Endometrial microvascular endothelial cells (primary cell): ENCODE results near the gene CD209. TPM values are rescaled to one million over a fixed set of nuclear protein-coding genes. Genes with fewer than 3 reads are reported as not detected.

Source experiments
- in situ Hi-C: cut with HindIII; loops from 2 replicates; pipeline ENCODE4 v1.10.0; 2017; ENCODE audit warnings: low sequenced_read_pairs, low pct_unique_long_range_greater_than_20kb; ENCODE audit errors: inconsistent ontology term
- total RNA-seq: library from RNA; depleted of rRNA; stranded (reverse); fragments of >200 nt; gene quantifications from one replicate; pipeline ENCODE4 v1.2.3, GENCODE V29; 2015; ENCODE audit errors: inconsistent ontology term

CD209 gene
- total RNA-seq, 1 donor from 2014 or later = not detected

GRCh38 chr19:7742575-7742974 is 4.8 kb downstream of the CD209 start:
- in situ Hi-C loops = no loop called here

DNA sequence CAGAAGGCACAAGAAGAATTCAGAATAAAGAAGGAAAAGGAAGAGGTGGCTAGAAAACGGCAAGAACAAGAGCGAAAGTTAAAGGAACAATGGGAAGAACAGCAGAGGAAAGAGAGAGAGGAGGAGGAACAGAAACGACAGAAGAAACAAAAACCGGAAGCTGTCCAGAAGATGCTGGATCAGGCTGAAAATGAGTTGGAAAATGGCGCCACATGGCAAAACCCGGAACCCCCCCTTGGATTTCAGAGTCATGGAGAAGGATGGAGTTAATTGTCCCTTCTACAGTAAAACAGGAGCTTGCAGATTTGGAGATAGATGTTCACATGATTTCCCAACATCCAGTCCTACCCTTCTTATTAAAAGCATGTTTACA is 6.7 kb downstream of the CD209 start:
- in situ Hi-C loops = no loop called here

DNA sequence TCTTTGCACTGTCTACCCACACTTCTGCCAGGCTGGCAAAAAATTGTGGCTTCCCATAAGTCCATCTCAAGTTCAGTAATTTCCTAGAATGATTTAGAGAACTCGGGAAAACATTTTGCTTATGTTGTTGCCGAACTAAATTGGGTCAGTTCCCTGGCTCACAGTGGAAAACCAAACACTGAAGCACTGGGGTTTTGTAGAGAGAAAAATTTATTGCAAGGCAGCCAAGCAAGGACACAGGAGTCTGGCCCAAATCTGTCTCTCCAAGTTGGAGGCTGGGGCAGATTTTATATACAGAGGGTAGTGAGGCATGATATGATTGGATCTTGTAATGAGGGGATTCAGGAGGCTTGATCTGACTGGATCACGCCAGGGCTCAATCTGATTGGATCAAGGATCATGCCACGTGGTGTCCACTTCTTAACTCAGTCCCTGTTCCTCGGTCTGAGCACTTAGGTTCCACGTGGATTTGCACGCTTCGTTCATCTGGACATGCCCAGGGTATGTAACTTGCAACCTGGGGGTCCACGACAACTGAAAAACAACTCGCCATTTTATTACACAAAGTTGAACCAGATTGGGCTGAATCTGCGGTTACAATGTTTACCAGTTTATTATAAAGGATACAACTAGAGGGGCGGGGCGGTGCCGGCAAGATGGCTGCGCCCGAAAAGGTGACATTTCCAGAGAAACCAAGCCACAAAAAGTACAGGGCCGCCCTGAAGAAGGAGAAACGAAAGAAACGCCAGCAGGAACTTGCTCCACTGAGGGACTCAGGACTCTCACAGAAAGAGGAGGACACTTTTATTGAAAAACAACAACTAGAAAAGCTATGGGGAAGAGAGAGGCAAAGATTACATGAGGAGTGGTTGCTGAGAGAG is 7.3 kb downstream of the CD209 start:
- in situ Hi-C loops = no loop called here

GRCh38 chr19:7739211-7739755 is 8.1 kb downstream of the CD209 start:
- in situ Hi-C loops = no loop called here

DNA sequence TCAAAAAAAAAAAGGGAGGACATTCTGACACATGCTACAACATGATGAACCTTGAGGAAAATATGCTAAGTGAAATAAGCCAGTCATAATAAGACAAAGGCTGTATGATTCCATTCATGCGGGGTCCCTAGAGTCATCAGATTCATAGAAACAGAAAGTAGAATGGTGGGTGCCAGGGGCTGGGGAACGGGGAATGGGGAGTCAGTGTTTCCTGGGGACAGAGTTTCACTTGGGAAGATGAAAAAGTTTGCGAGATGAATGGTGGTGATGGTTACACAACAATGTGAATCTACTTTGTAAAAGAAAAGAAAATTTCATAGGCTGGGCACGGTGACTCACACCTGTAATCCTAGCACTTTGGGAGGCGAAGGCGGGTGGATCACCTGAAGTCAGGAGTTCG is 9.3 kb downstream of the CD209 start:
- in situ Hi-C loops = no loop called here

DNA sequence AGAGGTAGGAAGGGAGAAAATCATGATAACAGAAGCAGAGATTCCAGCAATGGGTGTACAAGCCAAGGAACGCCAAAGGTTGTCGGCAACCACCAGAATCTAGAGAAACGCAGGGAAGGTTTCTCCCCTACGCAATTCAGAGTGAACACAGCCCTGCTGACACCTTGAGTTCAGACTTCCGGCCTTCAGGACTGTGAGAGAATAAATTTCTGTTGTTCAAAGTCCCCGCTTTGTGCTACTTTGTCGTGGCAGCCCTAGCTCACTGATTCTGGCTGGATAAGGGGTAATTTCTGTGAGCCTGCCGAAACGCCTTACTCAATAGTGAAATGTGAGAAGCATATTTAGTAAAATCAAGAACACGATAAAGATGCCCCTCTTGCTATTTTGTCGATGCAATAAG is 10.1 kb downstream of the CD209 start:
- in situ Hi-C loops = no loop called here

DNA sequence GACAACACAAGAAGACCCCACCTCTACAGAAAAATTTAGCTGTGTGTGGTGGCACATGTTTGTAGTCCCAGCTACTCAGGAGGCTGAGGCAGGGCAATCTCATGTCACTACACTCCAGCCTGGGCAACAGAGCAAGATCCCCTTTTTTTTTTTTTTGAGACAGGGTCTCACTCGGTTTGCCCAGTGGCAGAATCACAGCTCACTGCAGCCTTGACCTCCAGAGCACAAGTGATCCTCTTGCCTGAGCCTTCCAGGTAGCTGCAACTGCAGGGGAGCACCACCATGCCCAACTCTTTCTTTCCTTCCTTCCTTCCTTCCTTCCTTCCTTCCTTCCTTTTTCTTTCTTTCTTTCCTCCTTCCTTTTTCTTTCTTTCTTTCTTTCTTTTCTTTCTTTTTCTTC is 11.2 kb downstream of the CD209 start:
- in situ Hi-C loops = no loop called here

GRCh38 chr19:7734220-7735203 is 12.8 kb downstream of the CD209 start:
- in situ Hi-C loops = no loop called here

GRCh38 chr19:7733376-7733775 is 14.0 kb downstream of the CD209 start:
- in situ Hi-C loops = no loop called here

- in situ Hi-C loops = no loop called here
Observed at GRCh38 chr19:7732045-7732444, 15.3 kb downstream of the CD209 start, which contains the start of gene CLEC4G. Gene CLEC4G (minus strand): TSS chr19:7732110. CDS start chr19:7732102, 8 bp downstream.

DNA sequence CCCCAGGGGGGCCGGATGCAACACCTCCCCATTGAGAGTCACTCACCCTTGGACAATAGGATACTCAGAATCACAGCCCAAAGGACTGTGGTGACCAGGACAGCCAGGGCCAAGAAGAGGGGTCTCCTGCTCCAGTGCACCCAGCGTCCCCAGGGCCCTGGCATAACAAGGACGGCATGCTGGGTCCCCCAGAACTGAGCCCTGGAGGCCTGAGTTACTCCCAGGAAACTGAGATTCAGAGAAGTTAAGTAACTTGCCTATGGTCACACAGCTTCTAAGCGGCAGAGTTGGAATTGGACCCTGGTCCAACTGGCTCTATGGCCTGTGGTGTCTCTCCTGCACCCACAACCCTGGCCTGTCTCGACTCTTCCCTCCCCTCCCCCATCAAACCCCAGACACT is 15.7 kb downstream of the CD209 start:
- in situ Hi-C loops = no loop called here

- in situ Hi-C loops = no loop called here
Observed at GRCh38 chr19:7731218-7731595, 16.1 kb downstream of the CD209 start.

GRCh38 chr19:7730286-7731217 is 16.8 kb downstream of the CD209 start:
- in situ Hi-C loops = no loop called here

DNA sequence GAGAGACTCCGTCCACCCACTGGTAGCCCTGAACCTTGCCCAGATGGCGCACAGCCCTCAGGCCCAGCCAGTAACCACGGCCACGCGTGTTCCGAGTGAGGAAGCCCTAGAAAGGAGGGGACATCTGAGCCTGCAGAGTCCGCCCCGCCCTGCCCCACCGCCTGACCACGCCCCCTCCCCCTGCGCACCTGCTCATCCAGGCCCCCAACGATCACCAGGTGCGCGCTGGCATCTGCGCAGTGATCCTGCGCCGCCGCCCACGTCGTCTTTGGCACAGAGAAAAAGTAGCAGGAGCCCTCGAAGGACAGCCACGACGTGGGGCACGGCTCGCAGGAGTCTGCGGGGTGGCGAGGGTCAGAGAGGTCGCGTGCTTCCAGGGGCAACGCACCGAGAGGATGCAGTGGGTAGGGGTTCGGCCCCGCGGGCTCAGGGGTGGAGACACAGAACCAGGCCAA is 17.5 kb downstream of the CD209 start:
- in situ Hi-C loops = no loop called here

DNA sequence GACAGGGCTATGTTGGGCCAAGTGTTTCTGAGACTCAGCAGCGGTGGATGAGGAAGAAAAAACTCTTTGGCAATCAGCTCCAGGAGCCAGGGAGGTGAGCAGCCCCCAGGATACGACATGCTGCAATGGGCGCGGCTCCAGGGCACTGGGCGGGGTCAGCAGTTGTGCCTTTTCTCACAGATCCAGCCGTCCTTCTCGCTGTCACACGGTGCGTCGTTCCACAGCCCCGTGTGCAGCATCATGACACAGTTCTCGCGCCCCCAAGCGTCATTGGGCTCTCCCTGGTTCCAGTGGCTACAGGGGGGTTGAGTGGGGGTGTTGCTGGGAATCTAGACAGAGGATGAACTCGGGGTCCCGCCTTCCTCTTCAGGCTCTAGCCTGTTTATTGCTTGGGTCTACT is 18.1 kb downstream of the CD209 start:
- in situ Hi-C loops = no loop called here

GRCh38 chr19:7725791-7726190 is 21.5 kb downstream of the CD209 start:
- in situ Hi-C loops = no loop called here

DNA sequence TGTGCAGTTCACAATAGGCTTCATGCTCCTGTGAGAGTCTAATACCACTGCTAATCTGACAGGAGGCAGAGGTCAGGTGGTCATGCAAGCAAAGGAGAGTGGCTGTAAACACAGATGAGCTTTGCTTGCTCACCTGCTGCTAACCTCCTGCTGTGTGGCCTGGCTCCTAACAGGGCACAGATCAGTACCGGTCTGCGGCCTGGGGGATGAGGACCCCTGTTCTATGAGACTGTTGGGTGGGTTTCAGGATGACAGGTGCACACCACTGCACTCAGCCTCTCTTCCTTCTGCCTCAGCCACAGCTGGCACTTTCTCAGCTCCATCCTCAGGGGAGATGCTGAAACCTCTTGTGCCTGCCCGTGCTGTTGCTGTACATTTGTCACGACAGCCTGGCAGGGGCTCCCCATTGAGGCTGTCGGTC is 25.1 kb downstream of the CD209 start:
- in situ Hi-C loops = no loop called here

DNA sequence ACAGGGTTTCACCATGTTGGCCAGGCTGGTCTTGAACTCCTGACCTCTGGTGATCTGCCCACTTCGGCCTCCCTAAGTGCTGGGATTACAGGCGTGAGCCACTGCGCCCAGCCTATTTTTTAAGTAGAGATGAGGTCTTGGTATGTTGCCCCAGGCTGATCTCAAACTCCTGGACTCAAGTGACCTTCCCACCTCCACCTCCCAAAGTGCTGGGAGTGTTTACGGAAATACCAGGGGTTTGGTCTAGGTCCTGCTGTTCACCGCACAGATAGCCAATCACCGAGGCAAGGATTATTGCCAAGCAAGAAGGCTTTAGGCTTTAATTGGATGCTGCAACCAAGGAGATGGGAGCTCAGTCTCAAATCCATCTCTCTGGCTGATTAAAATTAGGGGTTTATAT is 27.0 kb downstream of the CD209 start:
- in situ Hi-C loops = no loop called here
